HG02938 (cell line): ENCODE results near the gene MAP1LC3A.
"Not testable (repeated sequence)": the region's sequence is repeated elsewhere in the genome, so short reads cannot be mapped to it uniquely, and the experiment has no call there.

Experiments
- ATAC-seq: cut with Tn5 transposase; IDR thresholded peaks from one replicate; pipeline ENCODE4 v1.9.1; 2021; ENCODE audit warnings: mild to moderate bottlenecking, moderate library complexity; ENCODE audit not compliant: unreplicated experiment

The MAP1LC3A gene

GRCh38 chr20:34558320-34559218, at the start of gene MAP1LC3A:
MAP1LC3A (plus strand) TSS chr20:34558718; CDS start chr20:34558869, 151 bp downstream.
- ATAC-seq: no peak

GRCh38 chr20:34510575-34510974, 47.9 kb upstream of the MAP1LC3A start:
- no peak for ATAC-seq

GRCh38 chr20:34511891-34512265, 46.6 kb upstream of the MAP1LC3A start:
- no peak for ATAC-seq

- no peak for ATAC-seq
These were observed 46.1 kb upstream of the MAP1LC3A start for GRCh38 chr20:34512266-34512954.

GRCh38 chr20:34512955-34513419, 45.5 kb upstream of the MAP1LC3A start:
- no peak for ATAC-seq

GRCh38 chr20:34514034-34514433, 44.5 kb upstream of the MAP1LC3A start:
- ATAC-seq: not testable (repeated sequence)

- ATAC-seq: no peak
These were observed 43.5 kb upstream of the MAP1LC3A start for GRCh38 chr20:34514897-34515483.

GRCh38 chr20:34515484-34516246, 42.9 kb upstream of the MAP1LC3A start:
- peak; percentile 52 for ATAC-seq

GRCh38 chr20:34516247-34517113, 42.0 kb upstream of the MAP1LC3A start, which contains the start of gene DYNLRB1:
DYNLRB1 (plus strand) TSS chr20:34516422; CDS start chr20:34516459, 37 bp downstream.
- ATAC-seq: peak; percentile 65

- ATAC-seq: no peak
These were observed 41.4 kb upstream of the MAP1LC3A start for GRCh38 chr20:34517114-34517505.

- not testable (repeated sequence) for ATAC-seq
These were observed 39.7 kb upstream of the MAP1LC3A start for GRCh38 chr20:34518863-34519262.

GRCh38 chr20:34519841-34520240, 38.7 kb upstream of the MAP1LC3A start:
- not testable (repeated sequence) for ATAC-seq

GRCh38 chr20:34522969-34523871, 35.3 kb upstream of the MAP1LC3A start:
- no peak for ATAC-seq

GRCh38 chr20:34524426-34524825, 34.1 kb upstream of the MAP1LC3A start:
- no peak for ATAC-seq

GRCh38 chr20:34525342-34525708, 33.2 kb upstream of the MAP1LC3A start:
- no peak for ATAC-seq

GRCh38 chr20:34525709-34526416, 32.7 kb upstream of the MAP1LC3A start:
- no peak for ATAC-seq

GRCh38 chr20:34526466-34526865, 32.1 kb upstream of the MAP1LC3A start:
- no peak for ATAC-seq

- ATAC-seq: no peak
These were observed 31.5 kb upstream of the MAP1LC3A start for GRCh38 chr20:34527016-34527415.
